HPDE6-E6E7 (cell line): Measurements from ENCODE around the gene CREB3L2.

Experiments
- DNase-seq: peaks from one replicate; pipeline ENCODE4 v3.0.0; 2011; ENCODE audit warnings: missing footprints; ENCODE audit errors: extremely low spot score

The CREB3L2 gene

GRCh38 chr7:137873524-137873923, 128.4 kb downstream of the CREB3L2 start:
- no peak for DNase-seq

DNA sequence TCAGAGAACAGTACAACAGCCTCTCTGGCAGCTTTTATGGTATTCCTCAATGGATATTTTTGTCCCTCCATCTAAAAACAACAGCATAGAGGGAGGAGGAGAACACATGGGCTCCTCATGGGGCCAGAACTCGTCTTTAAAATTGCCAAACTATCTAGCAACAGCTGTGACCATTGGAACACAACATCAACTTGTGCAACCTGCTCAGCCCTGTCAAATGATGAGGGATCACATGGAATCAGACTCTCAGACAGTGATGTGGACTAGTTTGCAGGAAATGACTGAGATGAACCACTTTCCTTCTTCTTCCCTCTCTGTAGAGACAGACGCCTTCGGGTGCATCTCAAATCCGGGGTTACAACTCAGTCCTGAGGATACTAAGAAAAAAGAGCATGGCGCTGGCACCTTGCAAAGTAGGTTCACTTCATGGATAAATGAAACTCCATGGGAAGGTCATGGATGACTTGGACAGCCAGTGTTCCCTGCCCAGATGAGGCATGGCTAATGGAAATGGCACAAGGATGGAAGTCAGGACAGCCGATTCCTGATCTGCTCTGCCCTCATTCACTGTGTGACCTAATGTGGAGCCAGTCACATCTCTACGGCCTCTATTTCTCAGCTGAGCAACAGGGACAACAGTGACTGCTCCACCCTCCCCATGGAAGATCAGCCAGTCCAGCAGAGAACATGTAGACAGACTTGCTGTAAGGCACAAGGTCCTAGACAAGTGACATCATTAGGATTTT, 130.5 kb downstream of the CREB3L2 start:
- DNase-seq, result no peak

GRCh38 chr7:137870684-137871083, 131.2 kb downstream of the CREB3L2 start:
- no peak for DNase-seq

- DNase-seq, result no peak
Measured at GRCh38 chr7:137870078-137870477, 131.8 kb downstream of the CREB3L2 start.

DNA sequence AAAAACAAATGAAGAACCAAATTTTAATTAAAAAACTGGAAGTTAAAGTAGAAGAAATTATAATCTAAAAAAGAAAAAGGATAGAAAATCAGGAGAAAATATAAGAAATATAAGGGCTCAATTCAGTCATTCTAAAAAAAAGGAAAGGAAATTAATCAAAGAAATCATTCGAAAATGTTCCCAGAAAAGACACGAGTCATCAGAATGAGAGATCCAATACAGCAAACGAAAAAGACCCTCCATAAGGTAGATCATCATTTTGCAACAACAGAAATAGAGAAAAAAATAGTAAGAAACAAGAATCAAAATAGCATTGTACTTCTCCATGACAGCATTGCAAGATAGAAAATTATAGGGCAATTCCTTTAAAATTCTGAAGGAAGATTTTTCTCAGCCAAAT, 132.6 kb downstream of the CREB3L2 start:
- DNase-seq, result no peak

GRCh38 chr7:137867289-137867688, 134.6 kb downstream of the CREB3L2 start:
- no peak for DNase-seq

- DNase-seq, result no peak
Measured at GRCh38 chr7:137865764-137866163, 136.1 kb downstream of the CREB3L2 start.

- DNase-seq, result no peak
Measured at GRCh38 chr7:137862964-137863363, 138.9 kb downstream of the CREB3L2 start.

GRCh38 chr7:137862358-137862757, 139.5 kb downstream of the CREB3L2 start:
- DNase-seq, result no peak

- DNase-seq, result no peak
Measured at GRCh38 chr7:137860542-137860941, 141.3 kb downstream of the CREB3L2 start.

- DNase-seq, result no peak
Measured at GRCh38 chr7:137853053-137853452, 148.8 kb downstream of the CREB3L2 start.

DNA sequence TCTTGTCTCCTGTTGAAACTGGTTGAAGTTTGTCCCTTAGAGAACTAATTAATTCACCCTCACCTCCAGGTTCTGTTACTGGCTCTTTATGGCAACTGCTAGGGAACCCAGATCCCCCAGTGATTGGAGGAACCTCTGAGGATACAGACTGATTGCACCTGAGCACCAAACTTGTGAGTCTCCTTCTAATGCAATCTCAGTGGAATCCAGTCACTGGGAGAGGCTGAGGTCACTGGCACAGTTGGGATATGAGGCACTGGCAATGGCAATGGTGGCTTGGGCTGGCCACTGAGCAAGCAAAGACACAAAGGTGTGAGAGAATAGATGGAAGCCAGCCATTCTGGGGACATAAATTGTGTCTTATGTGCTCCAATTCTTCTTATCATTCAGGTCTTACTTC, 149.8 kb downstream of the CREB3L2 start:
- DNase-seq, result no peak

DNA sequence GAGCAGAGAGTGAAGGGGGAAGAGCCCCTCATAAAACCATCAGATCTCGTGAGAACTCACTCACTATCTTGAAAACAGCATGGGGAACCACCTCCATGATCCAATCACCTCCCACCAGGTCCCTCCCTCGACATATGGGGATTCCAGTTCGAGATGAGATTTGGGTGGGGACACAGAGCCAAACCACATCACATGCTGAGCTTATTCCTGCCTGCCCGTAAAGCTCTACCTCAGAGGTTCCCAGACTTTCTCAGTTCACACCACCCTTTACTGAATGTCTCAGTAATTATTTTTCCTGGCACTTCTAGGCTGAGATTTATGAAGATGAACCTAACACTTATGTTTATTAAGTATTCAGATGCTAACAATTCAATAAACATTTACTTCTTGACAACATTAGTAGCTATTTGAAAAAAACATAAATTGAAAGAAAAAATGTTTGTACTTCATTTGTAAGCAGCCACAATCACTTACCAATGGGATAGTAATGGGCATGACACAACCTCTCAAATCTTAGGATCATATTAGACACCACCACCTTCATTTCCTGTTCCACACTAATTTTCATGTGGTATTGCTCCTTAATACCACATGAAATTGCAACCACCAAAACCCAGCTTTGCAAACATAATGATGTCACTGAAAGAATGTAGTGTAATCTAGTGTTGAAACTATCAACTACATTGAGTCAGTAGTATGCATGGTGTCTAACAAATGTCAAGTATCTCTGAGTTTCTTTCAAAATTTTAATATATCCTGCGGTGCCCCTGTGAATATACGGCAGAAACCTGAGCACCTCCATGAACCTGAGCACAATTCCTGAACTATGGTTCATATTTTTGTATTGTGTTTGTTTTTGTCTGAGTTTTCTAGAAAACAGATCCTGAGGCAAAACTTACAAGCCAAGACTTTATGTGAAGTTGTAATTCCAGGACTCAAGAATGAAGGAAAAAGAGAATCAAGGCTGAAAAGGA, 150.6 kb downstream of the CREB3L2 start:
- DNase-seq, result no peak

DNA sequence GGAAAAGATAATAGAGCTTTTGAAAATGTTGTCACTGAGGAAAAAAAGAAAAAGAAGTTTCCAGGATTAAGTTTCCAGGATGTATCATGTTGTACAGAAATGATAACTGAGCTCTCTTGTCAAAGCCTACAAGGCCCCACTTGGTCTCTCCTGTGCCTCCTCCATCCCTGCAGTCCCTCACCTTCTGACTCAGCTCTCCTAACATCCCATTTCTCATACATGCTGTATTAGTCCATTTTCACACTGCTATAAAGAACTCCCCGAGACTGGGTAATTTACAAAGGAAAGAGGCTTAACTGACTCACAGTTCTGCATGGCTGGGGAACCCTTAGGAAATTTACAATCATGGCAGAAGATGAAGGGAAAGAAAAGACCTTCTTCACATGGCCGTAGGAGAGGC, 151.3 kb downstream of the CREB3L2 start:
- DNase-seq, result no peak

- no peak for DNase-seq
Measured at GRCh38 chr7:137848095-137848494, 153.8 kb downstream of the CREB3L2 start.

DNA sequence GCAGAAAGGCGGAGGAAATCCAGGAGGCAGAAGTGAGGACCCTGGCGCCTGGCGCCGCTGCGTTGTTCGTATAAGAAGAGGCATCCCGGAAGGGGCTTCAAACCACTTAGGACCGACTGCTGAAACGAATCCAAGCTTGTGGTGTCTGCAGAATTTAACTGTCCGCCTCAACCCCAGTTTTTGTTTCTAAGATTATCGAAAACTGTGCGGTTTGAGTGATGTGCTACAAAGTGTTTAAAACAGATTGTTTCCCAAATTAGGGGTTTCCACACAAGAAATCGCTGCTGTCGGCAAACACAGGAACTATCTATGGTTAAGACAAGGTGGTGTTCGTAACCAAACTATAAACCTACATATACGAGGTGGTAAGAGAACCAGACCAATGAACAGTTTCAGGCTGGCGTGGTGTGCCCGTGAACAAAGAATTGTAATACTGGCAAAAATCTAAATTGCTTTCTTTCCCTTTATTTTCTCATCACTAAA, 154.3 kb downstream of the CREB3L2 start:
- no peak for DNase-seq

- DNase-seq, result no peak
Measured at GRCh38 chr7:137846827-137847567, 154.9 kb downstream of the CREB3L2 start, which contains the start of gene DGKI. TSS of gene DGKI (minus strand) at chr7:137846974.

- DNase-seq, result no peak
Measured at GRCh38 chr7:137846549-137846826, 155.4 kb downstream of the CREB3L2 start.

GRCh38 chr7:137844677-137845425, 157.0 kb downstream of the CREB3L2 start:
- DNase-seq, result no peak

DNA sequence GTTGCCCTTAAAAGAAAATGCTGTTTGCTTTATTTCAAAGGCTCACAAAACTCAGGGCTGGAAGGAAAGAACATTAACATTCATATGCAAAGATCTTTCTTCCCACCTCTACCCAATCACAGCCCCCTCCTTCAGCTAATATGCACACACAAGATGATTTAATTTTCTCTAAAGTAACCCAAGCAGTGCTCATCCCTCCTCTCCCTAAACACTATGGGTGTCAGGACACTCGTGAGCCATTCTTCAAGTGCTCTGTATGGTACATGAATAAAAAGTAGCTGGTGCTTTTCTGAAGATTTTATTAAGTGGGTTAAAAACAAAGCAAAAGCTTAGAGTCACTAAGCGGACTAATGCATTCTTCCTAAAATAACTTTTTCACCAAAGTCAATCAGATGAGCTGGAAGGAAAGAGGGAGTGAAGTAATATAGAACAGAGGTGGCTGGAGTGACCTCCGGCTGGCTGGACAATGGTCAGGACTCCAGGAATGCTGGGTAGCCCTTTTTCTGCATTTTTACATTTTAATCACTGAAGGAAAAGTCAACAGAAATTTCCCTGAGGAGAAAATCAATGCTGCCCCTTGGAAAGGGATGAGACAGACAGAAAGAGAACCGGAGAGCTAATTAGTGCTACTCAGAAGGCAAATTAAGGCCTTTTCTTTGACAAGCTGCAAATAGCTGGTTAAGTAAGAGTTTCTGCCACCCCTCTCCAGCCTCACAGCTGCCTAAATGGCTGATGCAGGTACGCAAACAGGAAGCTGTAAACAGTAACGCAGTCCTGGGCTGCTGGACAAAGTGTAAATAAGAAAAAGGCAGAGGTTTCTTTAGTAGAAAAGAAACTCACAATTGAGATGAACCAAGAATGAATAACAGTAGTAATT, 161.7 kb downstream of the CREB3L2 start:
- no peak for DNase-seq
